ENCODE data around the gene POLH.
"Not testable (repeated sequence)": the region's sequence is repeated elsewhere in the genome, so short reads cannot be mapped to it uniquely, and the experiment has no call there.

The POLH gene

DNA sequence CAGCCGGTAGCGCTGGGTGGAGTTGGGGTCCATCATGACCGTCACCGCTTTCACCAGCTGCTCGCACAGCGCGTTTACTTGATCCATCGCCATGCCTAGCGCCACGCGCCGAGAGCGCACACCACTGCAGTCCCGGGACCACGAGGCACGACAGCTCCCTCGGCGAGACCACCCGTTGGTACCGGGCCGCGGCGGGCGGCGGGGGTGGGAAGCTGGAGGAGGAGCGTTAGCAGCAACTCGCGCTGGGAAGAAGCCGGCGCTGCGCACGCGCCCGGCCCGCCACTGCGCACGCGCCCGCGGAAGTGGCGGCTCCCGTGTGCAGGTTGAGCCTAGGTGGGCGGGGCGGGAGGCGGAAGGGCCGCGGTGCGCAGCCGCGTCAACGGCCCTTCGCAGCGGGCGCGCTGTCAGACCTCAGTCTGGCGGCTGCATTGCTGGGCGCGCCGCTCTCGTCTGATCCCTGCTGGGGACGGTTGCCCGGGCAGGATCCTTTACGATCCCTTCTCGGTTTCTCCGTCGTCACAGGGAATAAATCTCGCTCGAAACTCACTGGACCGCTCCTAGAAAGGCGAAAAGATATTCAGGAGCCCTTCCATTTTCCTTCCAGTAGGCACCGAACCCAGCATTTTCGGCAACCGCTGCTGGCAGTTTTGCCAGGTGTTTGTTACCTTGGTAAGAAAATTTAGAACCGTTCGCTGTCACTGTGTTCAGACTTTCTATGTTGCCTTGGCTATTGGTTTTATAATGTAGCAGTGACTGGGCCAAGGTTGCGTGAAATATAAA lies at the start of gene POLH, which contains the start of gene XPO5:
Gene POLH, plus strand, starts transcription at position 414 of the 780 bp plus-strand sequence. CDS start 6,135 bp downstream, outside the sequence.
Gene XPO5, minus strand, starts transcription at position 267 of the 780 bp plus-strand sequence. Its CDS starts 174 bp downstream, at position 93.
- DNase-seq, result peak; percentile 75 to 88 (median 83)

DNA sequence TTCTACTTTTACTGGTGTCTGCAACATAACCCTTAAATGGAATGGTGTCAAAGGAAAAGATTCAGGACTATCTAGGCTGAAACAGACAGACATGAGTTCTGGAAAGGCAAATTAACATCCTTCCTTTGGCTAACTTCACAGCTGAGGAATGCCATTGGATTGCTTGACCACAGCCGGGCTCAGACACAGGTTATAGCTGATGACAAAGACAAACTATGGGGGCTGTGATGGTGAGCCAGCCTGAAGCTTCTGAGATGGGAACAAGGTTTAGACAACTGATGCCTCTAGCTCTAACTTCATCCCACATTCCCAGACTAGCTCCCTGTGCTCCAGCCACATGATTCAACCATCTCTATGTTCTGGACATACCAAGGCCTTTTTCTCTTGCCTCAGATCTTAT lies 43.8 kb upstream of the POLH start:
- no peak for DNase-seq

DNA sequence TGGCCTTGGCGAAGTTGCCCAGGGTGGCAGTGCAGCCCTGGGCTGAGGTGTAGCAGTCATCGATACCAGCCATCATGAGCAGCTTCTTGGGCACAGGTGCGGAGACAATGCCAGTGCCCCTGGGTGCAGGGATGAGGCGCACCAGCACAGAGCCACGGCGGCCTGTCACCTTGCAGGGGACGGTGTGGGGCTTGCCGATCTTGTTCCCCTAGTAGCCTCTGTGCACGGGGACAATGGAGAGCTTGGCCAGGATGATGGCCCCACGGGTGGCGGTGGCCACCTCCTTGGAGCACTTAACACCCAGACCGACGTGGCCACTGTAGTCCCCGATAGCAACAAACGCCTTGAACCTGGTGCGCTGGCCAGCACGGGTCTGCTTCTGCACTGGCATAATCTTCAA lies 37.0 kb upstream of the POLH start:
- not testable (repeated sequence) for DNase-seq

DNA sequence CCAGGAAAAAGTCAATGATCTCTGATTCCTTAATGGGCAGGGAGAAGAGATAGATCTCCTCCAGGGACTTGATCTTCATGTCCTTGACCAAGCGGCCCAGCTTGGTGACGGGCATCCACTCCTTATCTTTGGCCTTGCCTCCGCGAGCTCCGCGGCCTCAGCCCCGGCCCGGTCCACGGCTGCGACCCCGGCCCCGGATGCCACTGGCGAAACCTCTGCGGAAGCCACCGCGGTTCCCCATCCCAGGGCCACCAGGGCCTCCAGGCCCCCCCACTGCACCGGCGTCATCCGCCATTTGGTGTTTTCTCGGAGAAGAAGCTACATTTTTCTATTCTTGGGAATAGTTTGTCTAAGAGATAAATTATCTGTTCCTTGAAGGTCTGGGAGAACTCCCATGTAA lies 36.6 kb upstream of the POLH start:
- DNase-seq, result not testable (repeated sequence)

DNA sequence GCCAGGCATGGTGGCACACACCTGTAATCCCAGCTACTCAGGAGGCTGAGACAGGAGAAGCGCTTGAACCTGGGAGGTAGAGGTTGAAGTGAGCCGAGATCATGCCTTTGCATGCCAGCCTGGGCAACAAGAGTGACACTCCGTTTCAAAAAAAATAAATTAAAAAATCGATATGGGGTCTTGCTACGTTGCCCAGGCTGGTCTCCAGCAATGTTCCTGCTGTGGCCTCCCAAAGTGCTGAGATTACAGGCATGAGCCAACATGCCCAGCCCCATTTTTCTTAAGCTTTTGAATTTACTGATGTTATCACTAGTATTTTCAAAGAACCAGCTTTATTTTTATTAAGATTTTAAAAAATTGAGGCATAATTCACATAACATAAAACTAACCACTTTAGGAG lies 35.5 kb upstream of the POLH start:
- no peak for DNase-seq

DNA sequence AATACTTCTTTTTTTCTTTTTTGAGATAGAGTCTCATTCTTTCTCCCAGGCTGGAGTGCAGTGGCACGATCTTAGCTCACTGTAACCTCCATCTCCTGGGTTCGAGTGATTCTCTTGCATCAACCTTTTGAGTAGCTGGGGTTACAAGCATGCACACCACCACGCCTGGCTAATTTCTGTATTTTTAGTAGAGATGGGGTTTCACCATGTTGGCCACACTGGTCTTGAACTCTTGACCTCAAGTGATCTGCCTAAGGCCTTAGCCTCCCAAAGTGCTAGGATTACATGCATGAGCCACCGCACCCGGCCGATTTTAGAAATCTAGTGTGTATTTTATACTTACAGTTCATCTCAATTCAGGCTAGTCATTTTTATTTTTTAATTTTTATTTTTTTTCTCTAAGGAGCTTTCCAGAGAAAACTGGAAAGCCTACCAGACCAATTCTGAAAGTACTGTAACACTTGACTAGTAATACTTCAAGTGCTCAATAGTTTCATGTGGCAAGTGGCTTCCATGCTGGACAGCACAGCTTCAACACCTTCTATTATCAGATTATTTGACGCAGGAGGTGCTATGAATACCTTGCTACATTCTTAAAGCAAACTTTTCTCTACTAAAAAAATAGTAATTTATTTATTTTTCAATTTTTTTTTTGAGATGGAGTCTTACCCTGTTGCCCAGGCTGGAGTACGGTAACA lies 34.1 kb upstream of the POLH start:
- DNase-seq, result no peak

DNA sequence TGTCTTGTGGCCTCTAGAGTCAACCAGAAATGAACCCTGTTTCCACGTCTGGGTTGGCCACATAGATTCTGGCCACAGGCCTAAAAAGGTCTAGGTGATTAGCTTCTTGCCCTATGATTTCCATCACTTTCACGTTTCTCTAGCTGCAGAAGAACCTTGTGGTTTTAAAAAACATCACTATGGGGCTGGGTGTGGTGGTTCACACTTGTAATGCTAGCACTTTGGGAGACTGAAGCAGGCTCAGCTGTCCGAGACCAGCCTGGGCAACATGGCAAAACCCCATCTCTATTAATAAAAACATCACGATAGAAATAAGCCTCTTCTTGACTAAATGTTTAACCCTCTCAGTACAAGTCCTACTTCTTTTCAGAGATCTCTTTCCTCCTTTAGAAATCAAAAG lies 31.5 kb upstream of the POLH start:
- DNase-seq, result no peak

DNA sequence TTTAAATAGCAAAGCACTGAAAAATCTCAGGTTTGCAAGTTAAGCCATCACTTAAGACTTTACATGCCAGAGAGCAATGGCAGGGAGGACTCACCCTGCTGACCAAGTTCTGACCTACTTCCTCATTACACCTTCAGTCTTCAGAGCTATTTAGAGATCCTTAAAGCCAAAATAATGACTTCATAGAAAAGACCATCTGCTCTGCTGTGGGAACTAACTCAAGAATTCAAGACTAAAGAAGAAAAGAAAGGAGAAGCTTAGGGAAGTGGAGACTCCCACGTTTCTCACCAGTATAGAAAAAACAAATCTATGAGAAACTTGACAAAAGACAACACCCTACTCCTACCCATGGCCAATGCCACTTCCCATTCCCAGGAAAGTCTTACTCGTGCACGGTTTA lies 28.8 kb upstream of the POLH start:
- DNase-seq, result no peak

DNA sequence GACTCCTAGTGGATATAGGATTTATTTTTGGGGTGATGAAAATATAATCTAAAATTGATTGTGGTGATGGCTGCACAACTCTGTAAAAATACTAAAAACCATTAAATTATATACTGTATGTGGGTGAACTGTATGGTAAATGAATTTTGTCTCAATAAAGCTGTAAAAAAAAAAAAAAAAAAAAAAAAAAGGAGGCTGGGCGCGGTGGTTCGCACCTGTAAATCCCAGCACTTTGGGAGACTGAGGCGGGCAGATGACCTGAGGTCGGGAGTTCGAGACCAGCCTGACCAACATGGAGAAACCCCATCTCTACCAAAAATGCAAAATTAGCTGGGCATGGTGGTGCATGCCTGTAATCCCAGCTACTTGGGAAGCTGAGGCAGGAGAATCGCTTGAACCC lies 18.4 kb upstream of the POLH start:
- DNase-seq, result not testable (repeated sequence)

DNA sequence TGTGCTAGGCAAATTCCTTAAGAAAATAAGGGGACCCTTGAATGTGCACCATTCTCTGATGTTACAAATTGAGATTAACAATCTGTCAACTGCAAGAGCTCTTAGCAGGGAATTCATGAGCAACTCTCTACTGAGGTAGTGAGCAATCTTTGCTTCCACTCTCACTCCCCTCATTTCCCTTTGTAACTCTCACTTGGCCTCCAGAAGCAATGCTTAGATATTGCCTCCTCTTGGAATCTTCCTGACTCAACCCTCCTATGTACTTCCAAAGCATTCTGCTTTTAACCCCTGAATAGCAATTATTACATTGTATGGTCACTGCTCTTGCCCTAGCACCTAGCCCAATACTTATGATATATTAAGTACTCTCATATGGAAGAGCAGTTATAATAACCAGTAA lies 16.7 kb upstream of the POLH start:
- no peak for DNase-seq

DNA sequence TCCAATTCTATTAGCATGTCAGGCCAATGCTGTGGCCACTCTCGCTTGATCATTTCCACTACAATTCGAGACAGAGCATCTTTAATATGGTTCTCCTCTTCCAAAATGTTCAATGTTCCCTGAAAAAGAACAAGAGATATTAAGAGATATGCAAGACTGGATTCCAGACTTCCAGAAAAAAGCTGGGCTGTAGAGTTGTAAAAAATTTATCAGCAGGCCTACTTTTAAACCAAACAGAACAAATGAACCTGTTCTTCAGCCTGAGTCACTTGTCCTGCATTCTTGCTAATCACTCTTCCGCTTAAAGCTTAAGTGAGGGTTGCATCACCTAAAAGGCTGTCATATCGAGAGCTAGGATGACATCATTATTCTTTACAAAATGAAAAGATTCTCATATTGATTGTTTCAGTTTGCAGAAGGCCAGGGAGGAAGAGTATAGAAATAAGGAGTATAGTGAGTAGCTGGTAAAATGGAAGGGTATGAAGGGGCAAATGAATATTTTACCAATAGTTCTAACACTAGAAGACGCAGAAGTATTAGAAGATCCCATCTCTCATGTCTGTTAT lies 5.0 kb upstream of the POLH start:
- DNase-seq, result no peak

DNA sequence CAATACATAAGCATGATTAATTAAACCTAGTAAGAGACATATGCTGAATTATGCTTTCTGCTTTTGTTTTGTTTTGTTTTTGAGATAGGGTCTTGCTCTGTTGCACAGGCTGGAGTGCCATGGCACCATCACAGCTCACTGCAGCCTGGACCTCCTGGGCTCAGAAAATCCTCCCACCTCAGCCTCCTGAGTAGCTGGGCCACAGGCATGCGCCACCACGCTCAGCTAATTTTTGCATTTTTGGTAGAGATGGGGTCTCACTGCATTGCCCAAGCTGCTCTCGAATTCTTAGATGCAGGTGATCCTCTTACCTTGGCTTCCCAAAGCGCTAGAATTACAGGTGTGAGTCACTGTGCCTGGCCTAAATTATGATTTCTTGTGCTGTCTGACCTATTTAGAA lies 4.0 kb upstream of the POLH start:
- no peak for DNase-seq

DNA sequence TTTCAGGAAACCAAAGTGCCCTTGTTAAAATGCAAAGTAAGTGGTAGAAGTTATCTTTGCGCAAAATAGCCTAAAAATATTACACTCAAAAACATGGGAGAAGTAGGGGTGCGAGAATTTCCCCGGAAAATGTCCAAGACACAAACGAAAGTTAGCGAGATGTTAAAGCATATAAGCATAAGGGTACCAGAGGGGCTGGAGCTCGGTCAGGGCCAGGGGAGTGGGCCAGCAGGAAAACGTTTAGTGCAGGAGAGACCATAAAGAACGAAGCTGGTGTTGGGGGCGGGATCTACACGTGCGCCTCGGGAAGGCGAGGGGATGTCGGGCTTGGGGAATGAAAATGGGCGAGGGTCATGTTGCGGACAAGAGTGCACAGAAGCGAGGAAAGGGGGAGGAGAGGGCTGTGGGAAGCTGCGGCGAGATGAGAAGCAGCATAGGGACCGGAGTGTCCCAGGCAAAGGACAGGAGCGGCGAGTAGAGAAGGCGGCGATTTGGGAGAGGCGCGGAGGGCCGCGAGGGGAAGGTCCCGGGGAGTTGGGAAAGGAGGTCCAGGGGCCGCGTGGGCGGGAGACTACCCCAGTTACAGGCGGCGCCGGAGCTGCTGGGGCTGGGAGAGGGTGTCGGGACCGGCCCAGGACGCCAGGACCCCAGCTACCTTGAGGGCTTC lies 747 bp upstream of the POLH start:
- DNase-seq, result peak in 1 of 4 experiments; percentile 23

DNA sequence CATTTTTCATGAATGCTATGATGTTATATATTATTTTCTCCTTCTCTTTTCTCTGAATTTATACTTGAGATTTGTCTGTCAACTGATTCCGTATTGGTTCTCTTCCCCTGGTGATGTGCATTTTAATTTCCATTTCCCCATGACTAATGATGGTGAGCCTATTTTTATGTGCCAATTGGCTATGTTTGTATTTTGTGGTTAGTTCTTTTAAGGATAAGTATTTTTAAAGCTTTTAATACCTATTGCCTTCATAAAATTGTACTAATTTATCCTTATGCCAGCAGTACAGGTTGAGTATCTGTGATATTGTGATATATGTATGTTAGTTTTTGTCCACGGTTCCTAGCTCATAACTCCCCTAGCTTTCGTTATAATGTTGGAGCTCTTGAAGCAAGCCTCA lies 2.8 kb downstream of the POLH start:
- no peak for DNase-seq

DNA sequence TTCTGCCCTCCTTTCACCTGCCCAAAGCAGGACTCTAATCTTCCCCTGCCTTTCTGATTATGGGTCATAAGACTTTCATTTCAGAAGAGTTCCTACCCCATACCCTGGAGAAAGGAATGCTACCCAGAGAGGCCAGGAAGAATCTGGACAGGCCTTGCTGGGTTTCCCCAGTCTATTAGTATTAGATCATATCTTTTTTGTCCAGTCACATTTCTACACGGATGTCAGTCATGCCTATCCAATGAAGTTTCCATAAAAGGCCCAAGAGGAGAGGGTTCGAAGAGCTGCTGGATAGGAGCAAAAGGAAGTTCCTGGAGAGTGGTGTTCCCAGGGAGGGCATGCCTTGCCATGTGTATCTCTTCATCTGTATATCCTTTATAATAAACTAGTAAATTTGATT lies 3.2 kb downstream of the POLH start:
- no peak for DNase-seq

DNA sequence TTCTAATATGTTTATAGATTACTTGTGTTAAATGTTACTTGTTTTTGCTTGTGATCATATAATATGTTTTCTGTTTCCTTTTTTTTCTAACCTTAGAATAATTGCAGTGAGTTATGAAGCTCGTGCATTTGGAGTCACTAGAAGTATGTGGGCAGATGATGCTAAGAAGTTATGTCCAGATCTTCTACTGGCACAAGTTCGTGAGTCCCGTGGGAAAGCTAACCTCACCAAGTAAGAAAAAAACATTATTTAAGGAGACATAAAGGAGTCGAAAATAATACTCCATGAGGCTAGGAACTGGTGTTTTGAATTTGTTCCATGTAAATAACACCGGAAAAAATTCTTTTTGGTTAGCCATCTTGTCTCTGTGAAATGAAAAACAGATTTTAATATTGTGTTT lies 6.9 kb downstream of the POLH start:
- no peak for DNase-seq

DNA sequence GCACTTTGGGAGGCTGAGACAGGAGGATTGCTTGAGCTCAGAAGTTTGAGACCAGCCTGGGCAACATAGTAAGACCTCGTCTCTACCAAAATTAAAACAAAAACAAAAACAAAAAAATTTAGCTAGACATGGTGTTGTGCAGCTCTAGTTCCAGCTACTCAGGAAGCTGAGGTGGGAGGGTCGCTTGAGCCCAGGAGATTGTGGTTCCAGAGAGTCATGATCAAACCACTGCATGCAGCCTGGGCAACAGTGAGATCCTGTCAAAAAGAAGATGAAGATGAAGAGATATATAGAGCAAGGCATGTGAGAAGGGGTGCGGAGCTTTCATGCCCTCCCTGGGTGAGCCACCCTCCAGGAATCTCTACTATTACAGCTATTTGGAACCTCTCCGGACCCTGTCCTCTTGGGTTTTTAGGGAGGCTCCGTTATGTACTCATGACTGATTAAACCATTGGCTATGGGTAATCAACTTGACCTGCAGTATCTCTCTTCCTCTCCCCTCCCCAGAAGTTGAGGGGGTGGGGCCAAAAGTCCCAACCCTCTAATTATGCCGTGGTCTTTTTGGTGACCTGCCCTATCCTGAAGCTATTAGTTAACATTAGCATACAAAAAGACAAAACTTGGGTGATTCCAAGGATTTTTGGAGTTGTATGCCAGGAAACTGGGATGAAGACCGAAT lies 9.0 kb downstream of the POLH start:
- peak in 1 of 4 experiments; percentile 7 for DNase-seq

DNA sequence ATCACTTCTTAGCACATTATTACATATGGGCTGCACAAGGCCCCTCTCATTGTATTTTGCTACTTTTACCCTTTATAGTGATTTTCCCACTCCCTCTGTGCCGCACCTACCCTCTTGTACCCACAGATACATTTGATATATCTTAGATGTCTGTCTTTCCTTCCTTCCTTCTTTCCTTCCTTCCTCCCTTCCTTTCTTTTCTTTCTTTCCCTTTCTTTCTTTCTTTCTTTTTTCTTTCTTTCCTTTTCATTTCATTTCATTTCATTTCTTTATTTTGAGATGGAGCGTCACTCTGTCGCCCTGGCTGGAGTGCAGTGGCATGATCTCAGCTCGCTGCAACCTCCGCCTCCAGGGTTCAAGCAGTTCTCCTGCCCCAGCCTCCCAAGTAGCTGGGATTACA lies 12.2 kb downstream of the POLH start:
- no peak for DNase-seq

DNA sequence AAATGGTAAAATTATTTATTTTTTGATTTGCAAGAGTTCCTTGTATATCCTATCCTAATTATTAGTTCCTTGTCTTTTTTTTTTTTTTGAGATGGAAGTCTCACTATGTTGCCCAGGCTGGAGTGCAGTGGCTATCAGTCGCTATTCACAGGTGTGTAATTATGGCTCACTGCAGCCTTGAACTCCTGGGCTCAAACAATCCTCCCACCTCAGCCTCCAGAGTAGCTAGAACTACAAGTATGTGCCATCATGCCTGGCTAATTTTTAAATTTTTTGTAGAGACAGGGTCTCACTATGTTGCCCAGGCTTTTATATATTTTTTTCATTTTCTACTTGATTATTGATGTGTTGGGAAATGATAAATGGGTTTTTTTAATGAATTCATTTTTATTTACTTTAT lies 13.6 kb downstream of the POLH start:
- DNase-seq, result not testable (repeated sequence)

DNA sequence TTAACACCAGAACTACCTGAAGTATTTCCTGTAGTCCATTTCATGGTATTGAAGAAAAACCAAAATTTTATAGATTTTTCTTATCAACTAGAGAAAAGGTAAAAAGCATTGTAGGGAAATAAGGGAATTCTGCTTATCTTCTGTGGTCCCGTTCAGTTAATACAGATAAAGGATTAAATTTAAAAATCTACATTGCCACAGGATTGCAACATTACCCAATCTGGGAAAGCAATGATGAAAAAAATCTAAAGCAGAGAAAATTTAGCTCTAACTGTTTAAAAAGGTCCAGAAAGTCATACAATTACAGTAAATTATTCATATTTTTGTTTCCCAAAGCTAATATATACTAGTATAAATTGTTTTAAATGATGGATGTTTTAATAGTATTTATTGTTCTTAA lies 18.0 kb downstream of the POLH start:
- DNase-seq, result no peak

DNA sequence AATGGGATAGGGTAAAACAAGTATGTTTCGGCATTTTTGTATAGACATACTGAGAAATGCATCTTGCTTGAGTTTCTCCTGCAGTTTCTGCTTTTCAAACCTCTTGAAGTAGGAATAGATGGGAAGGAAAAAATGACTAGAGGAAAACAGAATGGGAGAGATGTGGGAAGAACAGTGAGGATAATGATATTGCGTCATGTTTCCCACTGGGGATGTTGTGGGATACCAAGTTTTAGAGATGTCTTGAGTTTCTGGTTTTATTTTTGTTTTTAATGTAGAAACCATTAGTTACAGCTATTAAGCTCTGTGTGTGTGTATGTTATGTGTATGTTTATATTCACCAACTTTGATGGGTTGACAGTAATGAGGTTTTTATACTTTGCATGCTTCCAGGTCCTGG lies 24.6 kb downstream of the POLH start:
- DNase-seq, result no peak

DNA sequence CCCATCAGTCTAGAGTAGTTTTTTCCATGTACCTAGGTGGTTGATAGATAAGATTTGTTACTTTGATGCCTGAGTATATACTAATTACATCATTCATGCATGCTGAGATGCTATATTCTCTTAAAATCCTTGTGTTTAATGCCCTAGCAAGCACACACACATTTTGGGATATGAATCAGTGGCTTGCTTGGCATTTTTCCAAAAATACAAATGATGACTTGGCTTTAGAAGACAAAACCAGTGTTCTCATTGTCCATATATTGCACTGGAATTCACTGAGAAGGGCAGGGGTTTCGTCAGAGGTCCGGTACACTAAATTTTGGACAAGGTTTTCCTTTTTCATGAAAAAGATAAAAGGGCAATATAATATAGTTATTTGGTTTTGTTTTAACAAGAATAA lies 28.2 kb downstream of the POLH start:
- no peak for DNase-seq

DNA sequence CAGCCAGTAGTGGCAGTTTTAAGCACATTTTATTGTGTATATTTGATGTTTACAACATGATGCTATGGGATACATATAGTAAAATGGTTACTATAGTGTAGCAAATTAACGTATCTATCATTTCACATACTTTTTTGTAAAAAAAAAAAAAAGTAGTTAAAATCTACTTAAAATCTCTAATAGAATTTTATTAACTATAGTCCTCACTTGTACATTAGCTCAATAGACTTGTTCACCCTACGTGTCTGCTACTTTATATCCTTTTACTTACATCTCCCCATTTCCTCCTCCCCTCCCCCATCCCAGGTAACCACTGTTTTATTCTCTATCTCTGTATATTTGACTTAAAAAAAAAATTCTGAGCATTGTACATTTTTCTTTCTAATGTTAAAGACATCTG lies 30.0 kb downstream of the POLH start:
- no peak for DNase-seq
